Stimulated activated CD8-positive, alpha-beta memory T cell treated with anti-CD3 and anti-CD28 coated beads, Interleukin-7, amount 100 ng/mL, for 48 hours (primary cell): ENCODE results near the gene PIGK.
"Not testable (repeated sequence)": the region's sequence is repeated elsewhere in the genome, so short reads cannot be mapped to it uniquely, and the experiment has no call there.

Experiments
- DNase-seq, 2 donors: peaks; one replicate each; pipeline ENCODE4 v3.0.0-alpha.2; 2020; ENCODE audit warnings: low read depth in 1 of 2; ENCODE audit errors: extremely low read depth in 1 of 2

PIGK gene

GRCh38 chr1:77197351-77197750 lies 21.9 kb downstream of the PIGK start:
- DNase-seq, result no peak

- no peak for DNase-seq
Measured at GRCh38 chr1:77193951-77194350, 25.3 kb downstream of the PIGK start.

GRCh38 chr1:77188770-77189169 lies 30.5 kb downstream of the PIGK start:
- no peak for DNase-seq

- DNase-seq, result not testable (repeated sequence)
Measured at GRCh38 chr1:77186907-77187306, 32.3 kb downstream of the PIGK start.

- DNase-seq, result no peak
Measured at GRCh38 chr1:77182083-77182482, 37.1 kb downstream of the PIGK start.

- no peak for DNase-seq
Measured at GRCh38 chr1:77179632-77180031, 39.6 kb downstream of the PIGK start.

GRCh38 chr1:77175230-77175844 lies 43.9 kb downstream of the PIGK start:
- DNase-seq, result no peak

- DNase-seq, result no peak
Measured at GRCh38 chr1:77170687-77171086, 48.5 kb downstream of the PIGK start.

GRCh38 chr1:77168358-77168757 lies 50.9 kb downstream of the PIGK start:
- no peak for DNase-seq

GRCh38 chr1:77164434-77164944 lies 54.7 kb downstream of the PIGK start:
- DNase-seq, result no peak

GRCh38 chr1:77159706-77160105 lies 59.5 kb downstream of the PIGK start:
- not testable (repeated sequence) for DNase-seq

- no peak for DNase-seq
Measured at GRCh38 chr1:77156214-77156613, 63.0 kb downstream of the PIGK start.

GRCh38 chr1:77146270-77146669 lies 73.0 kb downstream of the PIGK start:
- DNase-seq, result no peak

- DNase-seq, result no peak
Measured at GRCh38 chr1:77143529-77144121, 75.6 kb downstream of the PIGK start.

GRCh38 chr1:77139389-77139788 lies 79.8 kb downstream of the PIGK start:
- DNase-seq, result no peak

- DNase-seq, result no peak
Measured at GRCh38 chr1:77134359-77134758, 84.9 kb downstream of the PIGK start.

- no peak for DNase-seq
Measured at GRCh38 chr1:77133731-77134358, 85.4 kb downstream of the PIGK start.

- no peak for DNase-seq
Measured at GRCh38 chr1:77126307-77126706, 92.9 kb downstream of the PIGK start.

- DNase-seq, result no peak
Measured at GRCh38 chr1:77121503-77121902, 97.7 kb downstream of the PIGK start.

GRCh38 chr1:77120950-77121349 lies 98.3 kb downstream of the PIGK start:
- no peak for DNase-seq

- DNase-seq, result no peak
Measured at GRCh38 chr1:77118712-77119111, 100.5 kb downstream of the PIGK start.

GRCh38 chr1:77104672-77105071 lies 114.6 kb downstream of the PIGK start:
- no peak for DNase-seq
